Measurements from ENCODE around the gene HAUS8. TPM values are rescaled to one million over a fixed set of nuclear protein-coding genes. Genes with fewer than 3 reads are reported as not detected.
A peak's percentile ranks its signal among the peaks of the same experiment; 100 is the strongest.
"Not testable (repeated sequence)": the region's sequence is repeated elsewhere in the genome, so short reads cannot be mapped to it uniquely, and the experiment has no call there.

Gene HAUS8
- total RNA-seq, 1 experiment from 2014 or later = 19.1 TPM

DNA sequence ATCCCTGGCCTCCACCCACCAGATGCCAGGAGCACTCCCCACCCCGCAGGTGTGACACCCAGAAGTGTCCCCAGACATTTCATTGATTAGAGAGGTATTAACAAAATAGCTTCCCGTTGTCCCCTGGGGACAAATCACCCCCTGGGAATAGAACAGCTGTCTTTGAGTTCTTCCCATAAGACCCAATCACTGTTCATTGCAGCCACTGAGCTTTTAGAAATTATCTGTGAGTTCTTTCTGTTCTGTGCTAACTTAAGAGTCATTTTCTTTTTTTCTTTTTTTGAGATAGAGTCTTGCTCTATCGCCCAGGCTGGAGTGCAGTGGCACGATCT lies 33.2 kb upstream of the HAUS8 start:
- H3K27me3 ChIP-seq (ENCODE audit: low read length) = no peaks in the 10 kb centered on the region
- H3F3A ChIP-seq (ENCODE audit: low read length, unreplicated experiment) = peaks cover 5% of the 10 kb centered on the region
- TF ChIP-seq EZH2 (IDR thresholded peaks at IDR 0.05; ENCODE audit: low read length, unreplicated experiment) (no peak), EZH2phosphoT487 (IDR thresholded peaks at IDR 0.05; ENCODE audit: borderline replicate concordance, low read length) (no peak)
- TF ChIP-seq, protein P1, sequence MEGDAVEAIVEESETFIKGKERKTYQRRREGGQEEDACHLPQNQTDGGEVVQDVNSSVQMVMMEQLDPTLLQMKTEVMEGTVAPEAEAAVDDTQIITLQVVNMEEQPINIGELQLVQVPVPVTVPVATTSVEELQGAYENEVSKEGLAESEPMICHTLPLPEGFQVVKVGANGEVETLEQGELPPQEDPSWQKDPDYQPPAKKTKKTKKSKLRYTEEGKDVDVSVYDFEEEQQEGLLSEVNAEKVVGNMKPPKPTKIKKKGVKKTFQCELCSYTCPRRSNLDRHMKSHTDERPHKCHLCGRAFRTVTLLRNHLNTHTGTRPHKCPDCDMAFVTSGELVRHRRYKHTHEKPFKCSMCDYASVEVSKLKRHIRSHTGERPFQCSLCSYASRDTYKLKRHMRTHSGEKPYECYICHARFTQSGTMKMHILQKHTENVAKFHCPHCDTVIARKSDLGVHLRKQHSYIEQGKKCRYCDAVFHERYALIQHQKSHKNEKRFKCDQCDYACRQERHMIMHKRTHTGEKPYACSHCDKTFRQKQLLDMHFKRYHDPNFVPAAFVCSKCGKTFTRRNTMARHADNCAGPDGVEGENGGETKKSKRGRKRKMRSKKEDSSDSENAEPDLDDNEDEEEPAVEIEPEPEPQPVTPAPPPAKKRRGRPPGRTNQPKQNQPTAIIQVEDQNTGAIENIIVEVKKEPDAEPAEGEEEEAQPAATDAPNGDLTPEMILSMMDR (conservative IDR thresholded peaks at IDR 0.05; ENCODE audit: low read depth, low read length) = no peak
- no peak overlapping the region for H2AFZ ChIP-seq (ENCODE audit: low read length)
- no peaks in the 10 kb centered on the region for H4K20me1 ChIP-seq (ENCODE audit: low read length)
- peak overlapping the region; percentile 40 for H3K9ac ChIP-seq (ENCODE audit: low read length)
- TSS peak; percentile 17 for BruUV-seq (replicated peaks)
- CTCF ChIA-PET = interaction anchor here (0.5 to 0.6 kb wide), 2 partner anchors 658 to 1038 kb away, joined by 3 to 9 read pairs; no protein-coding TSS in a partner anchor
- H3K4me2 ChIP-seq (ENCODE audit: low read length) = peak overlapping the region; percentile 48
- H3K27ac ChIP-seq (ENCODE audit: low read length) = peak overlapping the region; percentile 91
- no peaks in the 10 kb centered on the region for H3K9me2 ChIP-seq (replicated peaks; ENCODE audit: low read length)
- intact Hi-C loops (cut with micrococcal nuclease) = loop anchor here (1.0 to 2.0 kb wide), 2 partner anchors 26 to 28 kb away; no protein-coding TSS in a partner anchor
- H3K9me3 ChIP-seq (ENCODE audit: low read length) = no peaks in the 10 kb centered on the region
- peaks cover 16% of the 10 kb centered on the region for H3K4me1 ChIP-seq (ENCODE audit: insufficient read depth, low read length)
- peak overlapping the region; percentile 4; the same call in 1 of the 2 replicates for H3K4me3 ChIP-seq (ENCODE audit: low read length)
- H3K79me2 ChIP-seq (ENCODE audit: low read length) = peaks cover 48% of the 10 kb centered on the region
- DNase-seq = no peak
- POLR2A ChIA-PET (ENCODE audit: unreplicated experiment) = interaction anchor here (0.6 to 0.7 kb wide), 3 partner anchors 9 to 47 kb away, joined by 3 to 18 read pairs (median 4); no protein-coding TSS in a partner anchor
- peaks cover under 1% of the 10 kb centered on the region; the same call in 1 of the 2 replicates for H3K36me3 ChIP-seq (ENCODE audit: low read depth, low read length)
- ATAC-seq = no peak

DNA sequence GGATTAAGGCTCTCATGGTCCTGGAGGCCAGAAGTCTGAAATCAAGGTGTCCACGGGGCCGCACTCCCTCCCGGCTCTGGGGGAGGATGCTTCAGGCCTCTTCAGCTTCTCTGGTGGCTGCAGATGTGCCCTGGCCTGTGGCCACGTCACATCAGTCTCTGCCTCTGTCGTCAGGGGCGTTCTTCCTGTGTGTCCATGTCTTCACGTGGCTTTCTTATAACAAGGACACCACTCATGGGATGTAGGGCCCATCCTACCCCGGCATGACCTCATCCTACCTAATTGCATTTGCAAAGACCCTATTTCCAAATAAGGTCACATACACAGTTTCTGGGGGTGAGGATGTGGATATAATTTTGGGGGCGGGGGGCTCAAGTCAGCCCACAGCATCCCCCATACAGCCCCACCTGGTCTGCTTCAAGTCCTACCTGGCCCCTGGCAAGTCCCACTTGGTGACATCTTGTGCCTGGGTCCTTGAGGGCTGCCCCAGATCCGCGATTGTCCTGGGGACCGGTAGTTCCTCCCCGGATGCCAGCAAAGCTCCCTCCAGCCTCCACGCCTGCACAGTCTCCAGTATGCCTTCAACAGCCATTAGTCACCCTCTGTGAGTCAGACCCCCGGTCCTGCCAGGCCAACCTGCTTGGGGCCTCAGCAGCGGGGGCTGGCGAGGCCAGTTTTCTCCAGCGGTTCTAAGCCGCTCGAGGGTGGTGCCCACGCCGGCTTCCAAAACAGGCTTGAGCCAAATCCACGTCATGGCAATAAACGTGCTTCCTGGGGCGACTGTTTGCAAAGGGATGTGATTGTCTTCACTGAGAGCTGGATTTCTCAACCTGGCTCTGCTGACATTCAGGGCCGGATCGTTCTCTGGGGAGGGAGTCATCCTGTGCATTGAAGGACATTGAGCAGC lies 32.5 kb upstream of the HAUS8 start:
- H3K4me3 ChIP-seq (ENCODE audit: low read length) = peak overlapping the region; percentile 15; the same call in 1 of the 2 replicates
- ATAC-seq (peak; percentile 98), DNase-seq (peak; percentile 99)
- no peaks in the 10 kb centered on the region for H4K20me1 ChIP-seq (ENCODE audit: low read length)
- H3F3A ChIP-seq (ENCODE audit: low read length, unreplicated experiment) = peaks cover 5% of the 10 kb centered on the region
- TSS peak; percentile 90 for BruUV-seq (replicated peaks)
- ChIA-PET CTCF (interaction anchor here (0.6 kb wide), 2 partner anchors 782 to 1037 kb away, joined by 4 to 9 read pairs; no protein-coding TSS in a partner anchor), POLR2A (ENCODE audit: unreplicated experiment) (interaction anchor here (0.6 to 0.7 kb wide), 2 partner anchors 8 to 24 kb away, joined by 3 to 18 read pairs; no protein-coding TSS in a partner anchor)
- H3K4me1 ChIP-seq (ENCODE audit: insufficient read depth, low read length) = peaks cover 16% of the 10 kb centered on the region
- intact Hi-C loops (cut with micrococcal nuclease) = loop anchor here (1.0 to 2.0 kb wide), 2 partner anchors 27 kb away; no protein-coding TSS in a partner anchor
- peak overlapping the region; percentile 54; the same call in 1 of the 2 replicates for H2AFZ ChIP-seq (ENCODE audit: low read length)
- peak overlapping the region; percentile 57 for H3K9ac ChIP-seq (ENCODE audit: low read length)
- peaks cover 50% of the 10 kb centered on the region for H3K79me2 ChIP-seq (ENCODE audit: low read length)
- peak overlapping the region; percentile 72 for H3K4me2 ChIP-seq (ENCODE audit: low read length)
- no peaks in the 10 kb centered on the region for H3K9me3 ChIP-seq (ENCODE audit: low read length)
- TF ChIP-seq, protein P1 (conservative IDR thresholded peaks at IDR 0.05; ENCODE audit: low read depth, low read length) = no peak
- TF ChIP-seq EZH2phosphoT487 (IDR thresholded peaks at IDR 0.05; ENCODE audit: borderline replicate concordance, low read length) (no peak), EZH2 (IDR thresholded peaks at IDR 0.05; ENCODE audit: low read length, unreplicated experiment) (no peak)
- no peaks in the 10 kb centered on the region for H3K9me2 ChIP-seq (replicated peaks; ENCODE audit: low read length)
- H3K27me3 ChIP-seq (ENCODE audit: low read length) = no peaks in the 10 kb centered on the region
- peaks cover 7% of the 10 kb centered on the region for H3K36me3 ChIP-seq (ENCODE audit: low read depth, low read length)
- H3K27ac ChIP-seq (ENCODE audit: low read length) = peak overlapping the region; percentile 91

DNA sequence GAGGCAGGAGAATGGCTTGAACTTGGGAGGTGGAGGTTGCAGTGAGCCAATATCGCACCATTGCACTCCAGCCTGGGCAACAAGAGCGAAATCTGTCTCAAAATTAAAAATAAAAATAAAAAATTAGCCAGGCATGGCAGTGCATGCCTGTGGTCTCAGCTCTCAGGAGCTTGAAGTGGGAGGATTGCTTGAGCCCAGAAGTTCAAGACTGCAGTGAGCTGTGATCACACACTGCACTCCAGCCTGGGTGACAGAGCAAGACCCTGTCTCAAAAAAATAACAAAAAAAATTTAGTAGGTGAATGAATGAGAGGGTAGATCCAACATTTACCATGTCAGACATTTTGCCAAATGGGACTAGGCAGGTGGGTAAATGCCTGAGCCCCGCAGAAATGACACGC lies 31.7 kb upstream of the HAUS8 start:
- H3K27me3 ChIP-seq (ENCODE audit: low read length); H3F3A ChIP-seq (ENCODE audit: low read length, unreplicated experiment); DNase-seq; H2AFZ ChIP-seq (ENCODE audit: low read length); CTCF ChIA-PET; intact Hi-C loops (cut with micrococcal nuclease); ATAC-seq; H3K4me3 ChIP-seq (ENCODE audit: low read length); H3K9me3 ChIP-seq (ENCODE audit: low read length); H4K20me1 ChIP-seq (ENCODE audit: low read length); BruUV-seq (replicated peaks); POLR2A ChIA-PET (ENCODE audit: unreplicated experiment); H3K9me2 ChIP-seq (replicated peaks; ENCODE audit: low read length): not testable (repeated sequence)
- Histone ChIP-seq H3K36me3 (ENCODE audit: low read depth, low read length) (peaks cover 15% of the 10 kb centered on the region), H3K4me2 (ENCODE audit: low read length) (peak overlapping the region; percentile 72; the same call in 1 of the 2 replicates), H3K9ac (ENCODE audit: low read length) (peak overlapping the region; percentile 57), H3K4me1 (ENCODE audit: insufficient read depth, low read length) (peaks cover 16% of the 10 kb centered on the region), H3K79me2 (ENCODE audit: low read length) (peaks cover 49% of the 10 kb centered on the region), H3K27ac (ENCODE audit: low read length) (peak overlapping the region; percentile 91)

Measured in PC-3 (cell line).